HepG2 (cell line): ENCODE measurements around the gene CTNND2. TPM values are rescaled to one million over a fixed set of nuclear protein-coding genes. Genes with fewer than 3 reads are reported as not detected.

Source experiments
- ATAC-seq: fragments of 200-7000 bp; cut with Tn5 transposase; 3 replicates; pipeline ENCODE4 v1.9.1; 2020; ENCODE audit warnings: mild to moderate bottlenecking, moderate library complexity
- BruUV-seq: library from RNA; stranded (reverse); fragments of 400-500 nt; replicated peaks from 2 replicates; lab custom pipeline; 2021; lab: Mats Ljungman, UMichigan
- CTCF ChIA-PET: fragments of 300-600 bp; formaldehyde crosslinking; extraction: SDS; loops from one replicate; lab custom pipeline; 2021; ENCODE audit warnings: low total read pairs, inconsistent platforms, low intra/inter-chr PET ratio; lab: Yijun Ruan, JAX
- POLR2A ChIA-PET: fragments of 350-600 bp; sonication (Branson Sonifier 250); formaldehyde crosslinking; loops from one replicate; lab custom pipeline; 2020; ENCODE audit warnings: antibody characterized with exemption, inconsistent platforms; lab: Yijun Ruan, JAX
- DNase-seq: peaks from one replicate; pipeline ENCODE4 v3.0.0-alpha.2; 2015; ENCODE audit warnings: low spot score
- FAIRE-seq: peaks from 3 replicates; lab custom pipeline; 2011; peaks lifted over from hg19 to GRCh38; lab: Jason Lieb, UNC
- H2AFZ ChIP-seq: one replicate; pipeline ENCODE4 v1.6.1; 2011; ENCODE audit warnings: low read length, inconsistent platforms
- H3K27ac ChIP-seq: fragments of 300-600 bp; 3 replicates; pipeline ENCODE4 v1.8.0; 2011; ENCODE audit warnings: mixed run types, mild to moderate bottlenecking, mixed read lengths, low read length, inconsistent platforms; ENCODE audit not compliant: insufficient read depth; ENCODE audit errors: extremely low read length
- H3K27me3 ChIP-seq, 2 experiments: fragments of 200-600 bp in 1 of 2; 2 replicates in 1 of 2; 3 replicates in 1 of 2; pipeline versions ENCODE4 v1.6.0 to v1.8.0; 2011; ENCODE audit warnings: low read length in 2 of 2, mild to moderate bottlenecking in 2 of 2, moderate library complexity in 2 of 2, inconsistent platforms in 1 of 2; ENCODE audit not compliant: insufficient read depth in 2 of 2, control insufficient read depth in 1 of 2
- H3K36me3 ChIP-seq, 2 experiments: fragments of 200-600 bp in 1 of 2; replicated peaks in 1 of 2; 2 replicates in 1 of 2; 3 replicates in 1 of 2; pipeline versions ENCODE4 v1.5.1 to v1.8.0; 2011; ENCODE audit warnings: low read length in 2 of 2, inconsistent platforms in 1 of 2; ENCODE audit not compliant: insufficient read depth in 2 of 2, control insufficient read depth in 1 of 2
- H3K4me1 ChIP-seq: 2 replicates; pipeline ENCODE4 v1.5.1; 2012; ENCODE audit warnings: low read length, inconsistent platforms; ENCODE audit not compliant: insufficient read depth
- H3K4me2 ChIP-seq: 2 replicates; pipeline ENCODE4 v1.6.0; 2011; ENCODE audit warnings: low read depth, low read length, inconsistent platforms
- H3K4me3 ChIP-seq, 3 experiments: fragments of 200-600 bp in 1 of 3; sonication (generic), shearing (Covaris generic) in 1 of 3; replicated peaks in 1 of 3; 2 replicates each; pipeline ENCODE4 v1.5.1; 2011 to 2016; ENCODE audit warnings: low read length in 3 of 3, inconsistent platforms in 2 of 3, low read depth in 2 of 3, mild to moderate bottlenecking in 2 of 3, control low read depth in 1 of 3, mixed read lengths in 1 of 3; ENCODE audit not compliant: insufficient read depth in 1 of 3
- H3K79me2 ChIP-seq: one replicate; pipeline ENCODE4 v1.6.1; 2011; ENCODE audit warnings: low read length, inconsistent platforms; ENCODE audit not compliant: insufficient read depth
- H3K9ac ChIP-seq: 2 replicates; pipeline ENCODE4 v1.6.0; 2011; ENCODE audit warnings: mild to moderate bottlenecking, low read depth, low read length, inconsistent platforms; ENCODE audit not compliant: insufficient read depth
- H3K9me3 ChIP-seq: 2 replicates; pipeline ENCODE4 v1.5.1; 2012; ENCODE audit warnings: mild to moderate bottlenecking, low read length
- H4K20me1 ChIP-seq: 2 replicates; pipeline ENCODE4 v1.6.0; 2011; ENCODE audit warnings: inconsistent platforms, mild to moderate bottlenecking, low read length, moderate library complexity; ENCODE audit not compliant: insufficient read depth
- CCDC6 ChIP-seq: sonication (generic); formaldehyde crosslinking; IDR thresholded peaks from 2 replicates; pipeline ENCODE4 v1.8.1; 2022; ENCODE audit warnings: mild to moderate bottlenecking, missing genetic modification reagents, moderate library complexity
- GATA4 ChIP-seq: sonication (generic); IDR thresholded peaks from 2 replicates; pipeline ENCODE4 v1.6.1; 2016; ENCODE audit warnings: antibody characterized with exemption, low read depth, borderline replicate concordance
- NFAT5 ChIP-seq: sonication (generic); formaldehyde crosslinking; IDR thresholded peaks from 2 replicates; pipeline ENCODE4 v1.4.0; 2020; ENCODE audit warnings: missing genetic modification reagents
- SKI ChIP-seq: fragments of 450-650 bp; IDR thresholded peaks from one replicate; pipeline ENCODE4 v1.6.1; 2018; ENCODE audit warnings: mild to moderate bottlenecking; ENCODE audit not compliant: partially characterized antibody
- SOX13 ChIP-seq, 3 experiments: fragments of 450-650 bp in 1 of 3; sonication (generic) in 1 of 3; formaldehyde crosslinking in 1 of 3; IDR thresholded peaks in 2 of 3; conservative IDR thresholded peaks in 1 of 3; 2 replicates each; pipeline versions ENCODE4 v1.5.0 to v1.6.1; 2016 to 2020; ENCODE audit warnings: antibody characterized with exemption in 1 of 3, mild to moderate bottlenecking in 1 of 3, missing compliant biosample characterization in 1 of 3, missing genetic modification reagents in 1 of 3, moderate library complexity in 1 of 3
- in situ Hi-C: cut with HindIII; loops from 2 replicates; pipeline ENCODE4 v1.10.0; 2017; ENCODE audit warnings: low pct_unique_long_range_greater_than_20kb; ENCODE audit not compliant: extremely low pct_ligation_motif_present
- intact Hi-C: fragments of 100-400 bp; cut with micrococcal nuclease; formaldehyde crosslinking; loops from one replicate; pipeline ENCODE4 v1.10.0; 2022; ENCODE audit not compliant: unreplicated experiment
- polyA plus RNA-seq, 8 experiments: library from polyadenylated mRNA; depleted of rRNA in 3 of 8; stranded (reverse) in 7 of 8; unstranded in 1 of 8; fragments of >200 nt; fragmentation: Illumina TruSeq in 4 of 8; extraction: Trizol in 4 of 8; gene quantifications; 2 replicates each; pipeline versions ENCODE4 v1.2.1 to v1.2.3, GENCODE V29; 2011 to 2016; ENCODE audit warnings: low read depth in 4 of 8, missing spikeins in 1 of 8, mixed read lengths in 1 of 8; ENCODE audit not compliant: insufficient read depth in 1 of 8
- total RNA-seq, 5 experiments: library from RNA; depleted of rRNA; stranded (reverse); fragments of >200 nt; fragmentation: Illumina TruSeq; extraction: Trizol; gene quantifications; 2 replicates each; pipeline ENCODE4 v1.2.3, GENCODE V29; 2016; ENCODE audit warnings: low read depth in 1 of 5

The CTNND2 gene
- total and polyA plus RNA-seq, 2 of the 13 experiments (the other 11 are each of a cell fraction or from before 2014, with no cell fraction given), result not detected

GRCh38 chr5:11355491-11355890, 548.8 kb downstream of the CTNND2 start:
- Histone ChIP-seq H3K36me3 (no peaks in the 10 kb centered on the region), H3K79me2 (no peaks in the 10 kb centered on the region), H2AFZ (no peak overlapping the region), H3K9me3 (no peaks in the 10 kb centered on the region), H3K9ac (no peak overlapping the region), H4K20me1 (no peaks in the 10 kb centered on the region), H3K4me1 (no peaks in the 10 kb centered on the region), H3K4me3 (no peak overlapping the region), H3K4me2 (no peak overlapping the region), H3K27ac (no peak overlapping the region), H3K27me3 (no peaks in the 10 kb centered on the region)
- no peak for TF ChIP-seq NFAT5 (CRISPR knock-in tag)
- no peak for TF ChIP-seq CCDC6 (CRISPR knock-in tag)
- no peak for TF ChIP-seq GATA4
- TF ChIP-seq SKI, result no peak
- TF ChIP-seq SOX13 (IDR thresholded peaks at IDR 0.05), result no peak
- no peak for TF ChIP-seq SOX13 (CRISPR knock-in tag; conservative IDR thresholded peaks at IDR 0.05 in 1 of 2, IDR thresholded peaks at IDR 0.05 in 1 of 2)
- POLR2A ChIA-PET, result no interaction called here
- FAIRE-seq (no peak), ATAC-seq (no peak), DNase-seq (no peak)
- BruUV-seq, result no TSS peak
- in situ Hi-C loops, result no loop called here
- intact Hi-C loops, result no loop called here
- CTCF ChIA-PET, result no interaction called here
